Kidney tubule cell (primary cell): Measurements from ENCODE around the gene PDILT.
"Not testable (repeated sequence)": the region's sequence is repeated elsewhere in the genome, so short reads cannot be mapped to it uniquely, and the experiment has no call there.

Experiments used
- DNase-seq: peaks from one replicate; pipeline ENCODE4 v3.0.0-alpha.2; 2018; ENCODE audit warnings: low spot score

Gene PDILT

DNA sequence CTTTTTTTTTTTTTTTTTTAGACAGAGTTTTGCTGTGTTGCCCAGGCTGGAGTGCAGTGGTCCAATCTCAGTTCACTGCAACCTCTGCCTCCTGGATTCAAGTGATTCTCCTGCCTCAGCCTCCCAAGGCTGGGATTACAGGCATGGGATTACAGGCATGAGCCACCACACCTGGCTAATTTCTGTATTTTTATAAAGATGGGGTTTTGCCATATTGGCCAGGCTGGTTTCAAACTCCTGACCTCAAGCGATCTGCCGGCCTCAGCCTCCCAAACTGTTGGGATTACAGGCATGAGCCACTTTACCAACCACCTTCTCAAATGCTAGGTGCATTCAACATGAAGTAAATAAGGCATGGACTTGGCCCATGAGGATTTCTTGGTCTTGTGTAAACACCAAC lies 83.5 kb downstream of the PDILT start:
- not testable (repeated sequence) for DNase-seq

DNA sequence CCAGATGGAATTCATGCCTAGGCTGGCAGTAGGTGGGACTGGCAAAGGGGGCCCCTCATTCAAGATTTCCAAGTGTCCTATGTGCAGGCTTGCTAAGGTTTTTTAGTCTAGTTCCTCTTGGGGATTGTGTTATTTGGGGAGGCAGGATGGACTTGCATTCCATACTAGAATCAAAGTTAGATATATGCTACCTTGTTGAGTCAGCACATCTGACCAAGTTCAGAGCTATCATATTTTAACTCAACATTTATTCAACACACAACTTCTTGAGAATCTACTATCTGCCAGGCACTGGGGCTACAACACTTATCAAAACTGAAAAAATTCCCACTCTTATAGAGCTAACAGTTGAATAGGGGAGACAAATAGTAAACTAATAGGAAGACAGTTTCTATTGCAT lies 83.9 kb downstream of the PDILT start:
- DNase-seq, result no peak

DNA sequence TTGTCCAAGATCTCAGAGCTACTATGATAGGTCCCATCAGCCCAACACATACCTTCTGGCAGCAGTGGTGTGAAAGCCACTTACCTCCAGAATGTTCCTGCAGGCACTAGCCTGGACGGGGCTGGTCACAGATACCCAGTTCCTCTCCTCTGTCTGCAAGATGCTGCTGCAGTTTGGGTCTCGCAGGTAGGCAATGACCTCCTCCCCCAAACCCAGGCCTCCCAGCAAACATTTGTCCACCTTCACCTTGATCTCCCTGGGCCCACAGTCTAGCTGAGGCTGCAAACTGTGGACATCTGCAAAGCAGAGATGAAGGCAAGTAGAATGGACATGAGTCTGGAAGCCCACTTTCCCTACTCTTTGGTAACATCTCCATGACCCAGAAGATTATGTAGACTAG lies 84.4 kb downstream of the PDILT start:
- no peak for DNase-seq

DNA sequence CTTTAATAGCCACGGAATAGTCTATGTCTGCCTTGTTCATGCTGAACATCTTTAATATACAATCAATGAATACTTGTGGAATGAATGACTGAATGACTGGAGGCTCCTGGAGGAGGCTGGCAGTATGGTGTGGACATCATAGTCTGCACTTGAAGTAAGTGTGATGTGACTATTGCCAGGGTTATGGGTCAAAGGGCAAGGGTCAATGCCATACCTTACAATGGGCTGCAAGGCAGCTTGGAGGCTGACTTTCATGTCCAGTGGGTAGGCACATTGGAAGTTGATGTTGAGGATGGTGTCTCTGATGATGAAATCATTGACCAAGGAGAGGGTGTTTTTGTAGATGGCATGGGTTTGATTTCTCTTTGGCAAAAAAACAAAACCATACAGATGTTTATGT lies 85.1 kb downstream of the PDILT start:
- no peak for DNase-seq

DNA sequence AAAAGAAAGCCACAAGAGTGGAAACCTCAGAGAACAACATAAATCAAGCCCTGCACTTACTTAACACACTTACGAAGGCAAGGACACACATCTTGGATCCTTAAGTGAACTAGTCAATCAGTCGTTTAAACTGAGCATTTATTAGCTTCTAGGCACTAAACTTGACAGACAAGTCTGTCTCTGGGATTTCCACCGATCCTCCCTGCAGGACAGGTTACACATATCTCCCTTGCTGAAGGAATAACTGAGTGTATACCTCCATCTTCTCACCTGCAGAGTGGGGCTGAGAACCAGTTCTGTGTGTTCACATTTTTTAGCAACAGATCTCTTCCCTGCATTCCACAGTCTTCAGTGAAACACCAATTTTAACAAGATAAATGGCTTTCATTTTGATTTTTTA lies 86.1 kb downstream of the PDILT start:
- no peak for DNase-seq

DNA sequence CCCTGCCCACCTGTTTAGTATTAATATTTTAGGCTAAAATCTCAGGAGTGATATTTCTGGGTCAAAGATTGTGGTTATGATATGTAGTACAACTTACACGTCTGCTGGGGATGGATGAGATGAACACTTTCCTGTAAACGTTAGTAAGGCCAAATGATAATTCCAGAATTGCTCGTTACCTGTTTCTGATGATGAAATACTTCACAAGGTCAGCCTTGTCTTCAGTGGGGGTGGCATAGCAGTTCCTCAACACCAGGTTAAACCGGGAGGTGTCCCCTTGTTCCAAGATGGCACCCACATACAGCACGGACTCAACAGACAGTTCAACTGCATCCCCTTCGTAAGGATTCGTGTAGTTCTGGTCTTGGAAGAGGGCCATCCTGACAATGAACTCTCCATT lies 86.5 kb downstream of the PDILT start:
- DNase-seq, result no peak

DNA sequence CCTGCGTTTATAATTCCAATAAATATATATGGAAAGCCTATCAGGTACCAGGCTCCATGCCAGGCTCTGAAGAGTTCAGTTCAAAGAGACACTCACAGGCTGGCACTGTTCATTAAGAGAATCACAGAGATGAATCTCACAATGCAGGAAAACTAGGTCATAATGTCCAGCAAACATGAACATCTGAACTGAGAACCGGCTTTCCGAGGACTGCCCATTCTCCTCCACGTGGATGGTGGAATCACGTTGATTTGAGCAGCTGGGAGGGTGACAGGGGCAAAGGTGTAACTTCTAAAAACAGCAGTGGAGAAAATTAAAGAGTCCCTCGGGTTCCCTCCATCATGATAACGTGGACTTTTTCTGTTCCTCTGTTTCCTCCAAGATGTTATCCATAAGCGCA lies 87.4 kb downstream of the PDILT start:
- no peak for DNase-seq

DNA sequence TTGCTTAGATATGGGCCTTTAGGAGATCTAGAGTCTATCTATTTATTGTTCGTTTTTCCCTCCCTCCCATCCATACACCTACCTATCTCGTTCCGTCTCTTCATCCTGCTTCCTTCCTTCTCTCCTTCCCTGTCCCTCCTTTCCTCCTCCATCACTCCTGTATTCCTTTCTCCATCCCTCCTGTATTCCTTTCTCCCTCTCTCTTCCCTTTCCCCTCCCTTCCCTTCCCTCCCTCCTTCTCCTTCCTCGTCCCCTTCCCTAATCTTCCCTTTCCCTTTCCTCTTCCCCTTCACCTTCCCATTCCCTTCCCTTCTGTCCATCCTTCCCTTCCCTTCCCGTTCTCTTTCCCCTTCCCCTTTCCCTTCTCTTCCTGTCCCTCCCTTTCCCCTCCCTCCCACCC lies 87.8 kb downstream of the PDILT start:
- DNase-seq, result no peak

DNA sequence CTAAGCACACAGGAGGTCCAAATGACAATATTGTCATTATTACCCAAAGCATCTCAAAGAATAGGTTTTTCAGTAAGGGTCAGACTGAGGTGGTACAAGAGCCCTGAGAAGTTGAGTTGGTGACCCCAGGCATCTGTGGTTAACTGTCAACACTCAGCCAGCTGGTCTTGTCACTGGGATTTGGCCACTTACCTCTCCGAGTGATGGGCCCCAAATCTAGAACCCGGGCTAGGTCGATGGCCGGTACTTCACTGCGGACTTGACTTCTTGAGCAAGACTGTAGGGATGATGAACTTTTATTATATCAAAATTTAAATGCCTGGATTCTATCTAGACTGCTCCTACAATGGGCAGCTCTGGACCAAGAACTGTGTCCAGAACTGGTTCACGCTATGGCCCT lies 88.8 kb downstream of the PDILT start:
- DNase-seq, result no peak

DNA sequence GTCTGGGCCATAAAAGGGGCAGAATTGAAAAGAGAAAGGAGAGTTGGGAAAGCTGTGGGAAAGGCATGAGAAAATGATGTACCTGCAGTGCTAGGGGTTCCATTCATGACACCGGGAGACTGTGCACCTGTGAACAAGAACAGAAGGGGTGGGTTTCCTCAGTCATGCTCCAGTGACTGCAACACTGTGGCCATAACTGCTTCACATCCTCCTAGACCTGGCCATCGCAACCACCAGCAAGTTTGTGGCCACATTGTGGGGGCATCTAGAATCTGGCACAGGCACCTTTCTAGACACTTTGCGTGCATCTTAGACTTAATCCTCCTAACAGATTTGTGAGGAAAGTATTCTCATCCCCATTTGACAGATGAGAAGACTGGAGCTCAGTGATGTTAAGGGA lies 90.0 kb downstream of the PDILT start:
- no peak for DNase-seq

DNA sequence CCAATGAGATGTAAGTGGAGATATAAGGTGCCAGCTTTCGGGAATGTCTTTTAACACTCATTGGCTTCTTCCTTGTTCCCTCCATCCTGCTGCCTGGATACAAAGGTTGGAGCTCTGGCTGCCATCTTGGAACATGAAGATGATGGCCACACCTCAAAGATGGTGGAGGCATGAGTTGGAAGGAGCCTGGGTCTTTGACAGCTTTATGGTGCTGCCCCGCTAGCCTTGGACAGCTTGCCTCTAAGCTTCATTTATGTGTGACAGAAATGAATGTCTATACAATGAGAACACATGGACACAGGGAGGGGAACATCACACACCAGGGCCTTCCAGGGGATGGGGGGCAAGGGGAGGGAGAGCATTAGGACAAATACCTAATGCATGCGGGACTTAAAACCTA lies 90.8 kb downstream of the PDILT start:
- no peak for DNase-seq

DNA sequence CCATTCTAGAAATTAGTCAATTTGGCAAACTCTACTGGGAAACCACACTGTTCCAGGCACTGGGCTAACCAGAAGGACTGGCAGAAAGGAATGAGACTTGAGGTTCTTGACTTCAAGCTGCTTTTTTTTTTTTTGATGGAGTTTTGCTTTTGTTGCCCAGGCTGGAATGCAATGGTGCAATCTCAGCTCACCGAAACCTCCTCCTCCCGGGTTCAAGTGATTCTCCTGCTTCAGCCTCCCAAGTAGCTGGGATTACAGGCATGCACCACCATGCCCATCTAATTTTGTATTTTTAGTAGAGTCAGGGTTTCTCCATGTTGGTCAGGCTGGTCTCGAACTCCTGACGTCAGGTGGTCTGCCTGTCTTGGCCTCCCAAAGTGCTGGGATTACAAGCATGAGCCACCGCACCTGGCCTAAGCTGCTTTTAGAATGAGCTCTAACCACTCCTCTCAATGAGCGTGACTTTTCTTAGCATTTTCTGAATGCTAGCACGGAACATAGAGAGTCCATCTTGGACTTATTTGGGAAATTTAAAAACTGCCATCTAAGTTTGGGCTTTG lies 91.9 kb downstream of the PDILT start:
- not testable (repeated sequence) for DNase-seq

DNA sequence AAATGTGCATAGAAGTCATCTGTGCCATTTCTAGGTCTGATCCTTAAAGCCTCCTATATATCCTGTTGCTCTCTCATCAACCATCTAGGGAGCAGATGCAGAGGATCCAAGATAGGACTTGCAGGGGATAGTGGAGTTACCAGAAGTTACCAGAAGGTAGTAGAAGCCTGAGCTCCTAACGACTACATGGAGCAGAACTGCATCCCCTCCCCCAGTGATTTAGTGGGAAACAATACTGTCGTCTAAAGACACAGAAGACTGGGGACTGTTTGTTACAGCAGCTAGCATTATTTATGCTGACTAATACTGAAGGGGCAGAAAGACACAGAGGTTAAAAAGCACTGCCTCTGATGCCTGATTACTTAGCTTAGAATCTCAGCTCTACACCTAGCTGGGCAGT lies 93.0 kb downstream of the PDILT start:
- DNase-seq, result no peak

DNA sequence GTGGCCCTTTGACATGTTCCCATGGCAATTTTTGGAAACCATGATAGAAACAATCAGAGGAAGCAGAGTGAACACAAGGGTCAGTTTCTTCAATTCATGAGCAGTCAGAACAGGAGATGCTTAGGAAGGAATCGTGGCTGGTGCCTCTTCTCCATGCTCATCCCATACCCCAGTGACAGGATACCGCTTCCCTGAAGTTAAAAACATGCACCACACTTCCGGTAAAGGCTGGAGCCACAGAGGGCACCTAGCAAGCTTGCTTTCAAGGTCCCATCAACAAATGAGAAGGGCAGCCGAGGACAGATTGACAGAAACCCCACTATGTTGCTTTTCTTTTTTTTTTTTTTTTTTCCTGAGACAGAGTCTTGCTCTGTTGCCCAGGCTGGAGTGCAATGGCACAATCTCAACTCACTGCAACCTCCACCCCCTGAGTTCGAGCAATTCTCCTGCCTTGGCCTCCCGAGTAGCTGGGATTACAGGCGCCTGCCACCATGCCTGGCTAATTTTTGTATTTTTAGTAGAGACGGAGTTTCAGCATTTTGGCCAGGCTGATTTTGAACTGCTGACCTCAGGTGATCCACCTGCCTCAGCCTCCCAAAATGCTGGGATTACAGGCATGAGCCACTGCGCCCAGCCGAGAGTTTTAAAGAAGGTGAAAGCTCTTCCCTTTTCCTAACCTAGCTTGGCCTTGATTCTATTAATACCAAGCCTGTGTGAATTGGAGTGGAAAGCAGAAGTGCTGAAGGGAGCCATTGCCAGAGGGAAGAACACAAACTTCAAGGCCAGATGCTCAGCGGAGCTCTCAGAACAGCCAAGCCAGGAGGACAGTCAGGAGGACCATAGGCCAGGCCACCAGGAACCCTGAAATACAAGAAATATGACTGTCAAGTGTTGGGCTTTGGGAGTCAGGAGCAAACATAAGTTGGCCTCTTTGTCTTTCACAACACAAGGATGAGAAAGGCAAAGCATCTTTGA lies 93.8 kb downstream of the PDILT start:
- no peak for DNase-seq

DNA sequence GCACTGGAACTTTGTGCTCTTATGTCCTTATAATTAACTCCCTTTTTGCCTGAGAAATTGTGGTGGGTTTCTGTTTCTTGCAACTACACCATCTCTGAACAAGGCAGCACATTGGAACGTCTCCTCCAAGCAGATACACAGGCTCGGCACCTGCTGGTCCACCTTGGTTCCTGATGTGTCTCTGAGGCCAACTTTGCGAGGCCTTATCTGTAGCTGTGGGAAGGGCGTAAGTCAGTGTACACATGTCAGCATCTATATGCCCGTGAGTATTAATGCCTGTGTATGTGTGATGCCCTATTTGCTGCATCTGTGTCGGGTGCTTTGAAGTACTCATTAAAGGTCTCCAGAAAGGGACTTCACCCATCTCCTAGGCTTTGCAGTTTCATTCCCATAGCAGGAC lies 94.8 kb downstream of the PDILT start:
- no peak for DNase-seq
